ENCODE measurements around the gene TLE7. TPM values are rescaled to one million over a fixed set of nuclear protein-coding genes. Genes with fewer than 3 reads are reported as not detected.

TLE7 gene
- total RNA-seq, 4 donors from 2014 or later, result not detected

DNA sequence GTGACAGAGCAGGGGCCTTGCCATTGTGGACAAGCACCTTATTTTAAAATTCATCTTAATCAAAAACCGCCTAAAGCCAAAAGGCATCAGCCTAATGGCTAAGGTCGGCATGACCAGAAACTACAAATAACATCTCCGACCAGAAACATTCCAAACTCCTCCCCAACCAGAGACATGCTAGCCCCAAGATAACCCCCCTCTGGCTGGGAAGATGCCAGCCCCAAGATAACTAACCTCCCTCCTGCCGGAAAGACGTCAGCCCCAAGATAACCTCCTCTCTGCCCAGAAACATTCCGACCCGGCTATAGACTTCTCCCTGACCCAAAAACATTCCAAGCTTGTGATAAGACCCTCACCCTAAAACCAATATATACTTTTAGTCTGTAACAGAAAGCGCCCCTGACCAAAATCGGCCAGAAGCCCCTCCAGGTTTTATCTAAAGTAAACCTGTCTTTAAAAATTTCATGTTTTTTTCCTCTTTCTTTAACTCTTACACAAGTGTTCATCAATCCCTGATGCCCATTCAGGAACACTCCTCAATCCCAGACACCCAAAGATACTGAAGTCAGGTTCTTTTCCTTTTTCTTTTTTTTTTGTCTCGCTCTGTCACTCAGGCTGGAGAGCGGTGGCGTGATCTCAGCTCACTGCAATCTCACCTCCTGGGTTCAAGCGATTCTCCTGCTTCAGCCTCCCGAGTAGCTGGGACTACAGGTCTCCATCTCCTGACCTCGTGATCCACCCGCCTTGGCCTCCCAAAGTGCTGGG, 32.7 kb downstream of the TLE7 start:
- no peak for DNase-seq
- no peak for TF ChIP-seq POLR2A (IDR thresholded peaks at IDR 0.05)
- TF ChIP-seq, protein P1, sequence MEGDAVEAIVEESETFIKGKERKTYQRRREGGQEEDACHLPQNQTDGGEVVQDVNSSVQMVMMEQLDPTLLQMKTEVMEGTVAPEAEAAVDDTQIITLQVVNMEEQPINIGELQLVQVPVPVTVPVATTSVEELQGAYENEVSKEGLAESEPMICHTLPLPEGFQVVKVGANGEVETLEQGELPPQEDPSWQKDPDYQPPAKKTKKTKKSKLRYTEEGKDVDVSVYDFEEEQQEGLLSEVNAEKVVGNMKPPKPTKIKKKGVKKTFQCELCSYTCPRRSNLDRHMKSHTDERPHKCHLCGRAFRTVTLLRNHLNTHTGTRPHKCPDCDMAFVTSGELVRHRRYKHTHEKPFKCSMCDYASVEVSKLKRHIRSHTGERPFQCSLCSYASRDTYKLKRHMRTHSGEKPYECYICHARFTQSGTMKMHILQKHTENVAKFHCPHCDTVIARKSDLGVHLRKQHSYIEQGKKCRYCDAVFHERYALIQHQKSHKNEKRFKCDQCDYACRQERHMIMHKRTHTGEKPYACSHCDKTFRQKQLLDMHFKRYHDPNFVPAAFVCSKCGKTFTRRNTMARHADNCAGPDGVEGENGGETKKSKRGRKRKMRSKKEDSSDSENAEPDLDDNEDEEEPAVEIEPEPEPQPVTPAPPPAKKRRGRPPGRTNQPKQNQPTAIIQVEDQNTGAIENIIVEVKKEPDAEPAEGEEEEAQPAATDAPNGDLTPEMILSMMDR (IDR thresholded peaks at IDR 0.05), result no peak
- Histone ChIP-seq H3K4me3 (no peak overlapping the region), H3K36me3 (no peaks in the 10 kb centered on the region), H3K4me1 (no peaks in the 10 kb centered on the region), H3K9me3 (no peaks in the 10 kb centered on the region), H3K27ac (no peak overlapping the region), H3K27me3 (no peaks in the 10 kb centered on the region)
- intact Hi-C loops (cut with DNase I; ENCODE audit: low total_unique reads), result no loop called here

DNA sequence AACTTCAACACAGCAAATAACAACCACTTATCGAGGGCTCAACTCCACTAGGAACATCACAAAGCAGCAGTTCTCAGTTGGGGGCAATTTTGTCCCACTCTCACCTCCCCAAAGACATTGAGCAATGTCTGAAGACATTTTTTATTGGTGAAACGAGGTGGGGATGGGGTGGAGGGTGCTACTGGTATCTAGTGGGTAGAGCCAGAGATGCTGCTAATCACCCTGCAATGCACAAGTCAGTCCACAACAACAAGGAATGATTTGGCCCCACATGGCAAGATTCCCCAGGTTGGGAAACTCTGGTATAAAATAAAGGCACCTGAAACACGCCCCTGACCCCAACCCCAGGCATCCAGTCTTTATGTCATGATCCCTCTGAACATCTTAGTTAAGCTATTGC, 33.3 kb downstream of the TLE7 start:
- Histone ChIP-seq H3K4me1 (no peaks in the 10 kb centered on the region), H3K36me3 (no peaks in the 10 kb centered on the region), H3K27ac (no peak overlapping the region), H3K27me3 (no peaks in the 10 kb centered on the region), H3K9me3 (no peaks in the 10 kb centered on the region), H3K4me3 (no peak overlapping the region)
- TF ChIP-seq, protein P1 (IDR thresholded peaks at IDR 0.05), result no peak
- TF ChIP-seq POLR2A (IDR thresholded peaks at IDR 0.05), result no peak
- DNase-seq, result no peak
- intact Hi-C loops (cut with DNase I; ENCODE audit: low total_unique reads), result no loop called here

DNA sequence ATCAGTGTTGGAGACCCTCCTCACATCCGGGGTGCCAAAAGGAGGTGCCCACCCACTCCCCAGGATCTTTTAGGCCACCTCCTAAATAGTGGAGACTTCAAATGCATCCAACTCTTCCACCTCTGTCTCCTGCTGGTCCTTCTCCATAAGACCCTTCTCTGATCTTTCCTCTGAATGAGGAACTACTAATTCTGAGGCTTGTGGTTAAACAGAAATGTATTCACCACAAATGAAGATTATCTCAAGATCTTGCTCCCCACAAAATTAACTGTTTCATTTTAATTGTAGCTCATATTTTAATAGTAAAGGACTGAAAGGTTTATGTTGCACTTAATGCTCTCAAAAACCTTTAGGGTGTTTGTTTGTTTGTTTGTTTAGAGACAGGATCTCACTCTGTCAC, 34.1 kb downstream of the TLE7 start:
- no peaks in the 10 kb centered on the region for H3K27me3 ChIP-seq
- H3K4me1 ChIP-seq, result no peaks in the 10 kb centered on the region
- intact Hi-C loops (cut with DNase I; ENCODE audit: low total_unique reads), result no loop called here
- no peak for DNase-seq
- H3K27ac ChIP-seq, result no peak overlapping the region
- no peaks in the 10 kb centered on the region for H3K9me3 ChIP-seq
- no peaks in the 10 kb centered on the region for H3K36me3 ChIP-seq
- no peak overlapping the region for H3K4me3 ChIP-seq
- TF ChIP-seq POLR2A (IDR thresholded peaks at IDR 0.05), result no peak
- TF ChIP-seq, protein P1 (IDR thresholded peaks at IDR 0.05), result no peak

DNA sequence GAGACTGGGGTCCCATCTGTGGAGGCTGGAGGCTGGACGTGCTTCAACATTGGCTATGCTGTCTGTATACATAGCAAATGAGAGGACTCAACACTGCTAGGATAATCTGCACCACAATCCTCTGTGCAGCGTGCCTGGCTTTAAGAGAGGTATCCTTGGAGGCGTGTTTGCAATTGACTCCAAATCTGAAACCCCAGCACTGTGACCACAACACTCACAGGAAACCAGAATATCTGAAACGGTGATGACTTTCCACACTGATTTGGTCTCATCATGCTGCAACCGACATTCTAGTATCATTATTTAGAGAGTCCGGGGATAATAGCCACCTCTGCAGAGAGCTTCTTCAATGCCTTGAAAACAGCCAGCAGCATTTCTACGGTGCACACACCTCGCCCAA, 35.1 kb downstream of the TLE7 start:
- Histone ChIP-seq H3K4me3 (no peak overlapping the region), H3K9me3 (no peaks in the 10 kb centered on the region), H3K27ac (no peak overlapping the region), H3K4me1 (no peaks in the 10 kb centered on the region), H3K36me3 (no peaks in the 10 kb centered on the region), H3K27me3 (no peaks in the 10 kb centered on the region)
- DNase-seq, result no peak
- intact Hi-C loops (cut with DNase I; ENCODE audit: low total_unique reads), result no loop called here
- TF ChIP-seq POLR2A (IDR thresholded peaks at IDR 0.05), result no peak
- TF ChIP-seq, protein P1 (IDR thresholded peaks at IDR 0.05), result no peak

DNA sequence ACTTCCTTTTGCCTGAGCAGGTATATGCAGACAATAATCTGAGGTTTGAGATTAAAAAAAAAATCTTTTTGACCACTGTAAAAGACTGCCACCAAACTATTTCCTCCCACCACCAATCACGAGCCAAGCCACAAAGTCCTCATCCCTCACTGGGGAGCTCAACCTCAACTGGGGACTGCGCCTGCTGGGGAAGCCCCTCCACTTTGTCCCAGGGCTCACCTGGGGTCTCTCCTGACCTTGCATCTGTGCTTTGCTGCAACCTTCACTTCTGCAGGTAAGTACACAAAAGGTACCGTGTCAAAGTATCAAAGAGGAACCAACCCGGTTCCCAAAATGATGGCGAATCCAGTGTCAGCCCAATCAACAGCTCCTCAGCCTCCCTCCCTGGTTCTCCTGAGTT, 35.5 kb downstream of the TLE7 start:
- no peaks in the 10 kb centered on the region for H3K9me3 ChIP-seq
- TF ChIP-seq, protein P1 (IDR thresholded peaks at IDR 0.05), result no peak
- no peak for TF ChIP-seq POLR2A (IDR thresholded peaks at IDR 0.05)
- H3K36me3 ChIP-seq, result no peaks in the 10 kb centered on the region
- no peak overlapping the region for H3K4me3 ChIP-seq
- no peaks in the 10 kb centered on the region for H3K27me3 ChIP-seq
- intact Hi-C loops (cut with DNase I; ENCODE audit: low total_unique reads), result no loop called here
- no peaks in the 10 kb centered on the region for H3K4me1 ChIP-seq
- no peak overlapping the region for H3K27ac ChIP-seq
- DNase-seq, result no peak

Data from uterus (tissue), 4 donors.